Cardiac muscle cell (in vitro differentiated cells and primary cell): ENCODE data around the gene PNPLA7. TPM values are rescaled to one million over a fixed set of nuclear protein-coding genes. Genes with fewer than 3 reads are reported as not detected.
"Not testable (repeated sequence)": the region's sequence is repeated elsewhere in the genome, so short reads cannot be mapped to it uniquely, and the experiment has no call there.

Experiments
- DNase-seq, 2 donors: peaks; one replicate each; pipeline versions ENCODE4 v3.0.0 to v3.0.0-alpha.2; 2010 to 2017; ENCODE audit warnings: low read depth in 1 of 2, low spot score in 1 of 2
- H3K27ac ChIP-seq: fragments of 200-600 bp; sonication (generic); 2 replicates; pipeline ENCODE4 v1.5.1; 2016
- H3K27me3 ChIP-seq: fragments of 200-600 bp; sonication (generic); 2 replicates; pipeline ENCODE4 v1.6.0; 2016; ENCODE audit warnings: control low read depth
- H3K36me3 ChIP-seq: fragments of 200-600 bp; sonication (generic); 2 replicates; pipeline ENCODE4 v1.5.1; 2016; ENCODE audit warnings: control low read depth
- H3K4me1 ChIP-seq: fragments of 200-600 bp; sonication (generic); 2 replicates; pipeline ENCODE4 v1.8.1; 2017; ENCODE audit warnings: low read depth, mild to moderate bottlenecking, mixed run types
- H3K4me3 ChIP-seq: fragments of 200-600 bp; sonication (generic); 2 replicates; pipeline ENCODE4 v1.5.1; 2016; ENCODE audit warnings: mild to moderate bottlenecking
- H3K9me3 ChIP-seq: fragments of 200-600 bp; sonication (generic); 2 replicates; pipeline ENCODE4 v1.5.1; 2017; ENCODE audit warnings: low read depth, mild to moderate bottlenecking, control low read depth
- polyA plus RNA-seq: library from polyadenylated mRNA; unstranded; fragments of >200 nt; fragmentation: Nextera tagmentation; extraction: Ambion mirVana; gene quantifications from 2 replicates; pipeline ENCODE4 v1.2.1, GENCODE V29; 2016
- total RNA-seq: library from RNA; depleted of rRNA; stranded (reverse); fragments of >200 nt; gene quantifications from 2 replicates; pipeline ENCODE4 v1.2.3, GENCODE V29; 2016
- TF ChIP-seq, protein P1 (sequence below): IDR thresholded peaks from 2 replicates; pipeline ENCODE4 v1.5.1; 2012; ENCODE audit warnings: low read depth, mild to moderate bottlenecking, low read length

Gene PNPLA7
- total and polyA plus RNA-seq, 2 experiments from 2014 or later, result 1.4 to 3.6 TPM

DNA sequence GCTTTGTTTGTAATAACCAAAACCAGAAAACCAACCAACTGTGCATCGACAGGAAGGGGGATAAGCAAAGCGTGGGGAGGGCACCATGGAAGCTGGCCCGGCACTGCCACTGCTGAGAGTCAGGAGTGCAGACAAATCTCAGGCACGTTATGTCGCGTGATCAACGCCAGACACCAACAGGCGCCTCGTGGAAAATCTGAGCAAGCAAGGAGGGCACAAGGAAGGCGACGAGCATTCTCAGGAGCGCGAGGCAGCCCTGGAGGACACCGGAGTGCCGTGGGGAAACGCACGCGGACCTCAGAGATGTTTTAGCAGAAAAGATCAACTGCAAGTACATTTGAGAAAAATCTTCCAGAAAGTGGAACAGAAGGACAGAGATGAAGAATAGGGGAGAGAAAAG, 75.9 kb downstream of the PNPLA7 start:
- no peaks in the 10 kb centered on the region for H3K9me3 ChIP-seq
- H3K27ac ChIP-seq, result no peak overlapping the region
- DNase-seq, result no peak
- H3K4me1 ChIP-seq, result no peaks in the 10 kb centered on the region
- TF ChIP-seq, protein P1, sequence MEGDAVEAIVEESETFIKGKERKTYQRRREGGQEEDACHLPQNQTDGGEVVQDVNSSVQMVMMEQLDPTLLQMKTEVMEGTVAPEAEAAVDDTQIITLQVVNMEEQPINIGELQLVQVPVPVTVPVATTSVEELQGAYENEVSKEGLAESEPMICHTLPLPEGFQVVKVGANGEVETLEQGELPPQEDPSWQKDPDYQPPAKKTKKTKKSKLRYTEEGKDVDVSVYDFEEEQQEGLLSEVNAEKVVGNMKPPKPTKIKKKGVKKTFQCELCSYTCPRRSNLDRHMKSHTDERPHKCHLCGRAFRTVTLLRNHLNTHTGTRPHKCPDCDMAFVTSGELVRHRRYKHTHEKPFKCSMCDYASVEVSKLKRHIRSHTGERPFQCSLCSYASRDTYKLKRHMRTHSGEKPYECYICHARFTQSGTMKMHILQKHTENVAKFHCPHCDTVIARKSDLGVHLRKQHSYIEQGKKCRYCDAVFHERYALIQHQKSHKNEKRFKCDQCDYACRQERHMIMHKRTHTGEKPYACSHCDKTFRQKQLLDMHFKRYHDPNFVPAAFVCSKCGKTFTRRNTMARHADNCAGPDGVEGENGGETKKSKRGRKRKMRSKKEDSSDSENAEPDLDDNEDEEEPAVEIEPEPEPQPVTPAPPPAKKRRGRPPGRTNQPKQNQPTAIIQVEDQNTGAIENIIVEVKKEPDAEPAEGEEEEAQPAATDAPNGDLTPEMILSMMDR, result no peak
- H3K4me3 ChIP-seq, result no peak overlapping the region
- no peaks in the 10 kb centered on the region for H3K27me3 ChIP-seq
- H3K36me3 ChIP-seq, result no peaks in the 10 kb centered on the region

DNA sequence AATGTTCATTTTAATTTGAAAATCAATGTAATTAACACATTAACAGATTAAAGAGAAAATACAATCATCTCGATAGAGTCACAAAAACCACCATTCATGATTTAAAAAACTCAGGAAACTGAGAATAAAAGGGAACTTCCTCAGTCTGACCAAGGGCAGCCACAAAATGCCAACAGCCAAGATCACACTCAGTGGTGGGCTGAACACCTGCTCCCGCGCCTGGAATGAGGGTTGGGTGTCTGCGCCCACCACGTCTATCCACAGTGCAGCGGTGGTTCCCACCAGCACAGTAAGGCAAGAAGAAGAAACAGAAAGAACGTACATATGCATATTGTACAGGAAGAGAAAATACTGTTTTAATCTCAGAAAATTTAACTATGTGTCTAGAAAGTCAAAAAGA, 79.4 kb downstream of the PNPLA7 start:
- no peak overlapping the region for H3K4me3 ChIP-seq
- H3K36me3 ChIP-seq, result no peaks in the 10 kb centered on the region
- no peak for DNase-seq
- H3K27me3 ChIP-seq, result no peaks in the 10 kb centered on the region
- H3K27ac ChIP-seq, result no peak overlapping the region
- no peaks in the 10 kb centered on the region for H3K9me3 ChIP-seq
- TF ChIP-seq, protein P1, result no peak
- no peaks in the 10 kb centered on the region for H3K4me1 ChIP-seq

DNA sequence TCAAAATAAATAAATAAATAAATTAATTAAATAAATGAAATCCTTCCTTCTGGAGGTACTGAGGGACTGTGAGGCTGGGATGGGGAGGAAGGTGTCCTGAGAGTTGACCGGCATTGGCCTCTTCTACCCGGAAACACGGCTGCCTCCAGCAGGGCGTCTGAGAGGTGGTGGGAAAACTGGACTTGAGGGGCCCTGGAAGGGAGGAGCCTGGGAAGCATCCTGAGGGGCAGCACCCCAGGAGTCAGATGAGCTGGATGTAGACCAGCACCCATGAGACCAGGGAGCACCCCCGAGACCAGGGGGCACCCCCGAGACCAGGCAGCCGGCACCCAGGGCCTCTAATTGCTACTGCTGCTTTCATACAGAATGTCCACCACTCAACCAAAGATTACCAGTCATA, 82.3 kb downstream of the PNPLA7 start:
- Histone ChIP-seq H3K4me3 (no peak overlapping the region), H3K9me3 (no peaks in the 10 kb centered on the region), H3K27ac (no peak overlapping the region), H3K36me3 (no peaks in the 10 kb centered on the region), H3K27me3 (peaks cover 3% of the 10 kb centered on the region), H3K4me1 (no peaks in the 10 kb centered on the region)
- DNase-seq, result no peak
- TF ChIP-seq, protein P1, result no peak

DNA sequence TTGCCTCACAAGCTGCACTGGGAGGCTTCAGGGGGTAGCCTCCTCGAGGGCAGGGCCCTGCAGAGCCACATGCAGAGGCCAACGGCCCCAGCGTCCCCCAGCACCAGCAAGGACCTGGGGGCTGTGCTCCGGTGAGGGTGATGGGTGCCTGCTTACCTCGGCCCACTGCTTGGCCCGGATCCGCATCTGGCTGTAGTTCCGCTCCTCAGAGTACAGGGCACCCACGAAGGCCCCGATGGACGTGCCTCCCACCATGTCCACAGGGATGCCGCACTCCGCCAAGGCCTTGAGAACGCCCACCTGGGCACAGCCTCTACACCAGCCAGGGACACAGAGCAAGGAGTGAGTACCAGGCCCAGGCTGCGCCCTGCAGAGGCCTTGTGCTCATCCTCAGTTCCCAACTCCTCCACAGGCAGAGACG, 83.0 kb downstream of the PNPLA7 start:
- H3K4me3 ChIP-seq, result no peak overlapping the region
- TF ChIP-seq, protein P1, result no peak
- H3K27me3 ChIP-seq, result peaks cover 11% of the 10 kb centered on the region
- no peaks in the 10 kb centered on the region for H3K36me3 ChIP-seq
- no peak for DNase-seq
- no peaks in the 10 kb centered on the region for H3K4me1 ChIP-seq
- H3K9me3 ChIP-seq, result no peaks in the 10 kb centered on the region
- no peak overlapping the region for H3K27ac ChIP-seq

DNA sequence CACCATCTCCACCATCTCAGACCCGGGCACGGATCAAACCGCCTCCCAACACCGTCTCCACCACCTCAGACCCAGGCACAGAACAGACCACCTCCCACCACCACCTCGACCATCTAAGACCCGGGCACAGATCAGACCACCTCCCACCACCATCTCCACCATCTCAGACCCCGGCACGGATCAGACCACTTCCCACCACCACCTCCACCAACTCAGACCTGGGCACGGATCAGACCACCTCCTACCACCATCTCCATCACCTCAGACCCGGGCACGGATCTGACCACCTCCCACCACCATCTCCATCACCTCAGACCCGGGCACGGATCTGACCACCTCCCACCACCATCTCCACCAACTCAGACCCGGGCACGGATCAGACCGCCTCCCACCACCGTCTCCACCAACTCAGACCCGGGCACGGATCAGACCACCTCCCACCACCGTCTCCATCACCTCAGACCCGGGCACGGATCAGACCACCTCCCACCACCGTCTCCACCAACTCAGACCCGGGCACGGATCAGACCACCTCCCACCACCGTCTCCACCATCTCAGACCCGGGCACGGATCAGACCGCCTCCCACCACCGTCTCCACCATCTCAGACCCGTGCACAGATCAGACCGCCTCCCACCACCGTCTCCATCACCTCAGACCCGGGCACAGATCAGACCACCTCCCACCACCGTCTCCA, 83.7 kb downstream of the PNPLA7 start:
- not testable (repeated sequence) for H3K4me3 ChIP-seq, H3K27ac ChIP-seq, DNase-seq

DNA sequence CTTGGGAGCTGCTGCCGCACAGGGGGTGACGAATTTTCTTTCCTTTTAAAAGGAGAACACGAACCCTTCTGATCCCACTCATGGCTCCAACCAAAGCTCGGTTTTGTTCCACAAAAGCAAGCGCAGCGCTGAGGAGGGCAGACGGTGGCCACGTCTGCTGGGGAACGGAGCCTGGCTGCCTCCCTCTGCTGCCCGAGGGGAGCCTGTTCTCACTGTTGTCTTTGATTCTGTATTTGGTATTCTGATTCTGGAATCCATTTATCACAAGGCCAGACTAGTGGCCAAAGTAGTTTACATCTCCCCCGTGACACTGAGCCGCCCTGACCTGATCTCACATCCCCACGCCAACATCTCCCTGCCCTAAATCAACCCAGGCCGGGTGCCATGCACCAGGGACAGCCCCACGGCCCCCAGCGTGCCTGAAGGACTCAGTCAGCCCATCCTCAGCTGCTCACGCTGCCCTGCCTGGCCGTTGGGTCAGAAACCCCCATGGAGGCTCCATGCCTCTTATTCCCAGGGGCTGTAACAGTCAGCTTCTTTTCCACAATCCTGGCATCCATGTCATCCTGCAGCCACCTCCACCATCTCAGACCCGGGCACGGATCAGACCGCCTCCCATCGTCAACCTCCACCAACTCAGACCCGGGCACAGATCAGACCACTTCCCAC, 84.3 kb downstream of the PNPLA7 start:
- H3K36me3 ChIP-seq, result no peaks in the 10 kb centered on the region
- H3K9me3 ChIP-seq, result no peaks in the 10 kb centered on the region
- H3K4me1 ChIP-seq, result no peaks in the 10 kb centered on the region
- no peak for DNase-seq
- TF ChIP-seq, protein P1, result no peak
- no peak overlapping the region for H3K4me3 ChIP-seq
- H3K27me3 ChIP-seq, result peaks cover 18% of the 10 kb centered on the region
- H3K27ac ChIP-seq, result no peak overlapping the region

More for the DNA sequence above, 83.7 kb downstream of the PNPLA7 start:
- H3K4me1 ChIP-seq, H3K36me3 ChIP-seq, H3K9me3 ChIP-seq: not testable (repeated sequence)
- H3K27me3 ChIP-seq, result peaks cover 17% of the 10 kb centered on the region
